Ovary (tissue), 9 donors: Measurements from ENCODE around the gene GPR155. TPM values are rescaled to one million over a fixed set of nuclear protein-coding genes. Genes with fewer than 3 reads are reported as not detected.

Source experiments
- DNase-seq, 5 donors: peaks; one replicate each; pipeline ENCODE4 v3.0.0-alpha.2; 2019 to 2020
- H3K27ac ChIP-seq, 2 donors: fragments of 200-600 bp; one replicate each; pipeline versions ENCODE4 v1.5.1 to v1.8.0; 2019 to 2022
- H3K27me3 ChIP-seq: fragments of 200-600 bp; one replicate; pipeline ENCODE4 v1.8.0; 2022
- H3K36me3 ChIP-seq: fragments of 200-600 bp; sonication (generic); one replicate; pipeline ENCODE4 v1.5.1; 2019
- H3K4me1 ChIP-seq: one replicate; pipeline ENCODE4 v1.8.1; 2013; ENCODE audit warnings: mild to moderate bottlenecking, moderate library complexity; ENCODE audit not compliant: insufficient read depth
- H3K4me3 ChIP-seq: fragments of 200-600 bp; sonication (generic); one replicate; pipeline ENCODE4 v1.5.1; 2017
- H3K9me3 ChIP-seq, 2 donors: fragments of 200-600 bp in 1 of 2; sonication (generic) in 1 of 2; one replicate each; pipeline versions ENCODE4 v1.5.1 to v1.8.1; 2013 to 2019; ENCODE audit warnings: mild to moderate bottlenecking in 1 of 2, moderate library complexity in 1 of 2
- CTCF ChIP-seq, 3 donors: fragments of 450-650 bp in 2 of 3; fragments of 200-600 bp in 1 of 3; IDR thresholded peaks; one replicate each; pipeline versions ENCODE4 v1.5.1 to v1.8.0; 2016 to 2022; ENCODE audit warnings: antibody characterized with exemption in 3 of 3, mild to moderate bottlenecking in 1 of 3
- EP300 ChIP-seq: sonication (generic); formaldehyde crosslinking; IDR thresholded peaks from one replicate; pipeline ENCODE4 v1.6.1; 2017; ENCODE audit warnings: antibody characterized with exemption
- POLR2A ChIP-seq: fragments of 450-650 bp; IDR thresholded peaks from one replicate; pipeline ENCODE4 v1.6.1; 2017; ENCODE audit warnings: antibody characterized with exemption, mild to moderate bottlenecking, moderate library complexity
- WGBS, 3 donors: extraction: QIAGEN DNeasy Blood & Tissue Kit in 1 of 3; methylation state at CpG; one replicate each; pipeline versions ENCODE4 v1.1.5 to v1.1.7; 2013 to 2017; 5-methylcytosine and 5-hydroxymethylcytosine counted together
- intact Hi-C, 4 donors: fragments of 100-400 bp; cut with DNase I; formaldehyde crosslinking; loops; one replicate each; pipeline versions ENCODE4 v1.11.0 to v1.15.1; 2022 to 2023
- polyA plus RNA-seq, 2 donors: library from polyadenylated mRNA; stranded (reverse); fragments of 200-250 nt in 1 of 2; fragments of 350-450 nt in 1 of 2; fragmentation: Illumina TruSeq in 1 of 2; extraction: RNeasy Lipid Tissue Mini Kit (QIAGEN cat#74804) in 1 of 2; gene quantifications; one replicate each; pipeline ENCODE4 v1.2.3, GENCODE V29; 2013 to 2014
- total RNA-seq, 7 donors: library from RNA; depleted of rRNA in 2 of 7; stranded (reverse); fragments of >200 nt in 2 of 7; fragmentation: NEBNext Ultra II Directional in 3 of 7; extraction: Animal tissue kit (Norgen Biotek cat#: 25700) in 3 of 7; gene quantifications; one replicate each; pipeline versions ENCODE4 v1.1.0 to v1.2.4, GENCODE V29; 2016 to 2023
- donor health status: DM: no; HTN: no; CAD: no; lungs with moderate emphysema.
- donor health status: DM: no; HTN: no; CAD: no.
- donor health status: Bipolar disorder and iron deficiency.
- donor health status: DM: yes; HTN: yes; CAD: no.
- donor health status: DM: no; HTN: no; CAD: no.
- donor health status: DM: yes; HTN: yes; CAD: no.

The GPR155 gene
- total and polyA plus RNA-seq, 9 donors = 1.9 to 7.2 (median 3.9) TPM

GRCh38 chr2:174385201-174385600 is 101.6 kb downstream of the GPR155 start:
- 90 to 95% (median 90%) methylated on average over 3 of the region's 3 CpGs for WGBS, 3 donors
- no peaks in the 10 kb centered on the region for H3K9me3 ChIP-seq
- no peaks in the 10 kb centered on the region for H3K36me3 ChIP-seq
- no peak overlapping the region for H3K27ac ChIP-seq
- H3K4me1 ChIP-seq = no peaks in the 10 kb centered on the region
- H3K4me3 ChIP-seq = no peak overlapping the region
- no peaks in the 10 kb centered on the region for H3K27me3 ChIP-seq
- intact Hi-C loops = no loop called here
- TF ChIP-seq CTCF (IDR thresholded peaks at IDR 0.05) = no peak
- no peak for TF ChIP-seq EP300
- TF ChIP-seq POLR2A = no peak
- DNase-seq = no peak

- 83 to 92% (median 86%) methylated on average over 1 of the region's 1 CpG for WGBS, 3 donors
- intact Hi-C loops = no loop called here
- H3K36me3 ChIP-seq = no peaks in the 10 kb centered on the region
- H3K9me3 ChIP-seq = no peaks in the 10 kb centered on the region
- no peak overlapping the region for H3K4me3 ChIP-seq
- TF ChIP-seq CTCF (IDR thresholded peaks at IDR 0.05) (no peak), EP300 (no peak), POLR2A (no peak)
- no peak overlapping the region for H3K27ac ChIP-seq
- H3K27me3 ChIP-seq = no peaks in the 10 kb centered on the region
- no peak for DNase-seq
- no peaks in the 10 kb centered on the region for H3K4me1 ChIP-seq
Observed at GRCh38 chr2:174383796-174384195, 103.0 kb downstream of the GPR155 start.

Other genes starting within 250 kb of the GPR155 start
- 10 to 100 TPM; 25.6 to 54.3 (median 44.4) TPM for gene OLA1, start 238.5 kb downstream of the GPR155 start, total RNA-seq
- gene OLA1, start 238.5 kb downstream of the GPR155 start, polyA plus RNA-seq = 100 to 1,000 TPM in 1 of 2 donors, 10 to 100 TPM in 1; 46.1 to 127 TPM
- not detected for gene SP9, start 152.1 kb downstream of the GPR155 start, total RNA-seq
- gene SP9, start 152.1 kb downstream of the GPR155 start, polyA plus RNA-seq = not detected
- 10 to 100 TPM in 6 of 7 donors, 1 to 10 TPM in 1; 8.8 to 23.5 (median 16.5) TPM for gene SCRN3, start 91.3 kb downstream of the GPR155 start, total RNA-seq
- gene SCRN3, start 91.3 kb downstream of the GPR155 start, polyA plus RNA-seq = 10 to 100 TPM in 1 of 2 donors, 1 to 10 TPM in 1; 9.7 to 21.1 TPM
- 10 to 100 TPM in 6 of 7 donors, 1 to 10 TPM in 1; 9.7 to 42.6 (median 24.4) TPM for gene WIPF1, start 110.8 kb upstream of the GPR155 start, total RNA-seq
- 10 to 100 TPM; 13.3 to 34.7 TPM for gene WIPF1, start 110.8 kb upstream of the GPR155 start, polyA plus RNA-seq